Ovary (tissue), 9 donors: Measurements from ENCODE around the gene TAS2R46. TPM values are rescaled to one million over a fixed set of nuclear protein-coding genes. Genes with fewer than 3 reads are reported as not detected.
"Not testable (repeated sequence)": the region's sequence is repeated elsewhere in the genome, so short reads cannot be mapped to it uniquely, and the experiment has no call there.

Experiments
- DNase-seq, 5 donors: peaks; one replicate each; pipeline ENCODE4 v3.0.0-alpha.2; 2019 to 2020
- H3K27ac ChIP-seq, 2 donors: fragments of 200-600 bp; one replicate each; pipeline versions ENCODE4 v1.5.1 to v1.8.0; 2019 to 2022
- H3K27me3 ChIP-seq: fragments of 200-600 bp; one replicate; pipeline ENCODE4 v1.8.0; 2022
- H3K36me3 ChIP-seq: fragments of 200-600 bp; sonication (generic); one replicate; pipeline ENCODE4 v1.5.1; 2019
- H3K4me1 ChIP-seq: one replicate; pipeline ENCODE4 v1.8.1; 2013; ENCODE audit warnings: mild to moderate bottlenecking, moderate library complexity; ENCODE audit not compliant: insufficient read depth
- H3K4me3 ChIP-seq: fragments of 200-600 bp; sonication (generic); one replicate; pipeline ENCODE4 v1.5.1; 2017
- H3K9me3 ChIP-seq, 2 donors: fragments of 200-600 bp in 1 of 2; sonication (generic) in 1 of 2; one replicate each; pipeline versions ENCODE4 v1.5.1 to v1.8.1; 2013 to 2019; ENCODE audit warnings: mild to moderate bottlenecking in 1 of 2, moderate library complexity in 1 of 2
- CTCF ChIP-seq, 3 donors: fragments of 450-650 bp in 2 of 3; fragments of 200-600 bp in 1 of 3; IDR thresholded peaks; one replicate each; pipeline versions ENCODE4 v1.5.1 to v1.8.0; 2016 to 2022; ENCODE audit warnings: antibody characterized with exemption in 3 of 3, mild to moderate bottlenecking in 1 of 3
- EP300 ChIP-seq: sonication (generic); formaldehyde crosslinking; IDR thresholded peaks from one replicate; pipeline ENCODE4 v1.6.1; 2017; ENCODE audit warnings: antibody characterized with exemption
- POLR2A ChIP-seq: fragments of 450-650 bp; IDR thresholded peaks from one replicate; pipeline ENCODE4 v1.6.1; 2017; ENCODE audit warnings: antibody characterized with exemption, mild to moderate bottlenecking, moderate library complexity
- WGBS, 3 donors: extraction: QIAGEN DNeasy Blood & Tissue Kit in 1 of 3; methylation state at CpG; one replicate each; pipeline versions ENCODE4 v1.1.5 to v1.1.7; 2013 to 2017; 5-methylcytosine and 5-hydroxymethylcytosine counted together
- intact Hi-C, 4 donors: fragments of 100-400 bp; cut with DNase I; formaldehyde crosslinking; loops; one replicate each; pipeline versions ENCODE4 v1.11.0 to v1.15.1; 2022 to 2023
- polyA plus RNA-seq, 2 donors: library from polyadenylated mRNA; stranded (reverse); fragments of 200-250 nt in 1 of 2; fragments of 350-450 nt in 1 of 2; fragmentation: Illumina TruSeq in 1 of 2; extraction: RNeasy Lipid Tissue Mini Kit (QIAGEN cat#74804) in 1 of 2; gene quantifications; one replicate each; pipeline ENCODE4 v1.2.3, GENCODE V29; 2013 to 2014
- total RNA-seq, 7 donors: library from RNA; depleted of rRNA in 2 of 7; stranded (reverse); fragments of >200 nt in 2 of 7; fragmentation: NEBNext Ultra II Directional in 3 of 7; extraction: Animal tissue kit (Norgen Biotek cat#: 25700) in 3 of 7; gene quantifications; one replicate each; pipeline versions ENCODE4 v1.1.0 to v1.2.4, GENCODE V29; 2016 to 2023
- donor health status: DM: no; HTN: no; CAD: no; lungs with moderate emphysema.
- donor health status: DM: no; HTN: no; CAD: no.
- donor health status: Bipolar disorder and iron deficiency.
- donor health status: DM: yes; HTN: yes; CAD: no.
- donor health status: DM: no; HTN: no; CAD: no.
- donor health status: DM: yes; HTN: yes; CAD: no.

TAS2R46 gene
- total and polyA plus RNA-seq, 9 donors = 0.54 to 4.0 (median 1.7) TPM; not detected in 2

- no peak overlapping the region for H3K4me3 ChIP-seq
- H3K27me3 ChIP-seq = no peaks in the 10 kb centered on the region
- WGBS, 3 donors = 53 to 58% (median 55%) methylated on average over 2 of the region's 2 CpGs
- no peaks in the 10 kb centered on the region for H3K36me3 ChIP-seq
- no peak for TF ChIP-seq CTCF (IDR thresholded peaks at IDR 0.05)
- TF ChIP-seq EP300 = no peak
- TF ChIP-seq POLR2A = no peak
- DNase-seq = peak in 2 of 5 donors; percentile 18 to 27
- H3K9me3 ChIP-seq = no peaks in the 10 kb centered on the region
- no peak overlapping the region for H3K27ac ChIP-seq
- no peaks in the 10 kb centered on the region for H3K4me1 ChIP-seq
- intact Hi-C loops = no loop called here
Observed at GRCh38 chr12:11067514-11067913, 5.4 kb upstream of the TAS2R46 start.

- Histone ChIP-seq H3K36me3 (no peaks in the 10 kb centered on the region), H3K9me3 (no peaks in the 10 kb centered on the region), H3K4me1 (no peaks in the 10 kb centered on the region), H3K4me3 (no peak overlapping the region), H3K27ac (no peak overlapping the region), H3K27me3 (no peaks in the 10 kb centered on the region)
- DNase-seq = no peak
- TF ChIP-seq EP300 (no peak), CTCF (IDR thresholded peaks at IDR 0.05) (no peak), POLR2A (no peak)
- intact Hi-C loops = no loop called here
Observed at GRCh38 chr12:11059784-11060183, 2.3 kb downstream of the TAS2R46 start.

- Histone ChIP-seq H3K36me3 (no peaks in the 10 kb centered on the region), H3K27me3 (no peaks in the 10 kb centered on the region), H3K4me1 (no peaks in the 10 kb centered on the region), H3K27ac (no peak overlapping the region), H3K9me3 (no peaks in the 10 kb centered on the region), H3K4me3 (no peak overlapping the region)
- no peak for TF ChIP-seq EP300
- TF ChIP-seq POLR2A = no peak
- no peak for TF ChIP-seq CTCF (IDR thresholded peaks at IDR 0.05)
- 98 to 100% (median 99%) methylated on average over 3 of the region's 3 CpGs for WGBS, 3 donors
- DNase-seq = no peak
- intact Hi-C loops = no loop called here
Observed at GRCh38 chr12:11059041-11059440, 3.1 kb downstream of the TAS2R46 start.

- intact Hi-C loops = no loop called here
- H3K27ac ChIP-seq = no peak overlapping the region
- no peaks in the 10 kb centered on the region for H3K9me3 ChIP-seq
- no peaks in the 10 kb centered on the region for H3K27me3 ChIP-seq
- DNase-seq = no peak
- no peaks in the 10 kb centered on the region for H3K4me1 ChIP-seq
- 39 to 82% (median 49%) methylated on average over 2 of the region's 2 CpGs for WGBS, 3 donors
- H3K36me3 ChIP-seq = no peaks in the 10 kb centered on the region
- TF ChIP-seq POLR2A (no peak), EP300 (no peak), CTCF (IDR thresholded peaks at IDR 0.05) (no peak)
- no peak overlapping the region for H3K4me3 ChIP-seq
Observed at GRCh38 chr12:11055306-11055705, 6.8 kb downstream of the TAS2R46 start.

GRCh38 chr12:11049806-11050531, 12.1 kb downstream of the TAS2R46 start:
- intact Hi-C loops, H3K4me3 ChIP-seq, H3K36me3 ChIP-seq, DNase-seq, H3K4me1 ChIP-seq, H3K9me3 ChIP-seq, H3K27me3 ChIP-seq, H3K27ac ChIP-seq: not testable (repeated sequence)
- 96 to 99% (median 98%) methylated on average over 7 of the region's 7 CpGs for WGBS, 3 donors

GRCh38 chr12:11041366-11041765, 20.7 kb downstream of the TAS2R46 start:
- intact Hi-C loops, H3K9me3 ChIP-seq, DNase-seq, H3K4me1 ChIP-seq, H3K27ac ChIP-seq, H3K4me3 ChIP-seq, H3K27me3 ChIP-seq, H3K36me3 ChIP-seq: not testable (repeated sequence)
- 82 to 96% (median 95%) methylated on average over 2 of the region's 2 CpGs for WGBS, 3 donors
